GM18519 (cell line): ENCODE measurements around the gene OR2AT4.

Source experiments
- ATAC-seq: cut with Tn5 transposase; IDR thresholded peaks from one replicate; pipeline ENCODE4 v1.9.1; 2021; ENCODE audit warnings: mild to moderate bottlenecking, moderate library complexity; ENCODE audit not compliant: unreplicated experiment, low FRiP score

The OR2AT4 gene

DNA sequence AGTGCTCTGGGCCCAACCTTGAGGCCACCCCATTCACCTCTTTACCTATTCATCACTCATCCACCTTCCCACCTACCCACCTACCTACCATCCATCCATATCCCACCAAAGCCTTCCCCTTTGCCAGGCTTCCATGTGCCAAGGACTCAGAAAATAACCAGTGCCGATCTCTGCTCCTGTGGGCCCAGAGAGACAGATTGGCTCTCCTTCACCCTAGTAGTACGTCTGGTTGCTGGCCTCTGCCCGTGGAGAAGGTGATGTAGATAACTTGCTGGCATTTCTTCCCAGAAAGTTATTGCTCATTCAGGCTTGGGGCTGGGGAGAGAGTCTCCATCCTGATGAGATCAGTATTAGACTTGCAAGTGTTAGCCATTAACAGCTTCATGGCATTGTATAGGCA lies 62.8 kb downstream of the OR2AT4 start:
- ATAC-seq, result no peak

DNA sequence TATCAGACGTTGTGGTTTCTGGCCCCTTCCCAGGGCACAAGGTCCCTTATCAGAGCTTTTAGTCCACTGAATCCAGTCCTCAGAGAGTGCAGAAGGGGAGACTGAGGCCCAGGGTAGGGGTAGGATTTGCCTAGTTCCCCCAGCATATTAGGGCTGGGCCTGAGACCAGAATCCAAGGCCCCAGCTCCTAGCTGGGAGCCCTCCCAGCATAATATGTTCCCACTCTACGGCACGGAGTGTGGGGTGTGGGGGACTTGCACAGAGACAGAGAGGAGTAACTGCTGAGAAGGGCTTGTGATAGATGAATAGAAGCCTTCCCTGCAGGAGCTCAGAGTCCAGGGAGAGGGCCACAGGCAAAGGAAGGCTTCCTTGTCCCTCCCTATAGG lies 64.1 kb downstream of the OR2AT4 start:
- ATAC-seq, result no peak

DNA sequence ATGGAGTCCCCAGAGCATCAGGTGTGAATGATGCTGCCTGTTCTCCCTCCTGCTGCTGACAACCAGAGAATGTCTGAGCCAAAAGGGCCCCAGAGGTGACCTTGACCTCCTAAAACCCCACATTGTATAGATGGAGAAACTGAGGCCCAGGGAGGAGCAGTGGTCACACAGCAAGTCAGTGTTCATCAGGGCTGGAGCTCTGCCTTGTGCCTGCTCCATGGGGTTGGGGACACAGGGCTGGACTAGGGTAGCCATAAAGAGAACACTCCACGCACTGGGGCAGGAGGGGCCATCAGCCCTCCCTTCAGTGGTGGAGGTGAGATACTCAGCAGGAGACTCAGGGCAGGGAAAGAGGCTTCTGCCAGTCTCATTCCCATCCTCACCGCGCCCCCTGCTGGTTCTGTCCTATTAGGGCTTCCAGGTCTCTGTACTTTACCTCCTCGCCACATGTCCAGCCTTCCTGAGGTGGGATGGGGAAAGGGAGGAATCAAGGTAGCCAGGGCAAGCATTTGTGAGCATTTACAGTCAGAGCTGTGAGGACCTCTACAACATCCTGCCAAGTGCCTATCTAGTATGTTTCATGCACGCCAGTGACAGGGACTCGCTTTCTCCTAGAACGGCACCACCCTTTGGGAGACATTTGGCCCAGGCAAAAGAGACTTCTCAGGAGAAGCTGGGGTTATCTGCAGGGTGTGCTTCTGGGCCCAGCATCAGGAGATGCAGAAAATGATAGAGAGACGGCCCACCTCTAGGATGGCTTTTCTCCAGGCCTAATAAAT lies 64.7 kb downstream of the OR2AT4 start:
- ATAC-seq, result no peak
